ENCODE measurements around the gene TCEAL8. TPM values are rescaled to one million over a fixed set of nuclear protein-coding genes. Genes with fewer than 3 reads are reported as not detected.

TCEAL8 gene
- polyA plus RNA-seq, 3 donors = 7.0 to 33.7 (median 30.2) TPM

GRCh38 chrX:103210056-103210455, 44.9 kb downstream of the TCEAL8 start:
- intact Hi-C loops (cut with micrococcal nuclease) = no loop called here
- Mint-ChIP-seq H3K27me3 (ENCODE audit: low read depth in 3 of 3) (peaks cover 0 to 2% (median 0%) of the 10 kb centered on the region in 3 donors), H3K36me3 (no peaks in the 10 kb centered on the region), H3K4me1 (peaks cover 5% of the 10 kb centered on the region), H3K9me3 (peaks cover 0 to 3% (median 0%) of the 10 kb centered on the region in 7 donors), H3K4me3 (no peak overlapping the region), H3K27ac (no peak overlapping the region)
- H3K27ac ChIP-seq (ENCODE audit: low read depth in 1 of 2, low read length in 2 of 2) = no peak overlapping the region
- no peaks in the 10 kb centered on the region for H3K9me3 ChIP-seq (replicated peaks in 1 of 2; ENCODE audit: control insufficient read depth in 1 of 2, insufficient read depth in 1 of 2, low read length in 2 of 2)
- H3K4me1 ChIP-seq (ENCODE audit: control insufficient read depth in 1 of 2, insufficient read depth in 2 of 2, low read length in 2 of 2) = peaks cover 0 to 5% of the 10 kb centered on the region in 2 donors
- DNase-seq = no peak
- no peak overlapping the region for H2AFZ ChIP-seq (ENCODE audit: insufficient read depth, low read depth, low read length, poor library complexity, severe bottlenecking)
- no peak overlapping the region for H3K9ac ChIP-seq (ENCODE audit: insufficient read depth, low read length, poor library complexity, severe bottlenecking)
- TF ChIP-seq, protein P1, sequence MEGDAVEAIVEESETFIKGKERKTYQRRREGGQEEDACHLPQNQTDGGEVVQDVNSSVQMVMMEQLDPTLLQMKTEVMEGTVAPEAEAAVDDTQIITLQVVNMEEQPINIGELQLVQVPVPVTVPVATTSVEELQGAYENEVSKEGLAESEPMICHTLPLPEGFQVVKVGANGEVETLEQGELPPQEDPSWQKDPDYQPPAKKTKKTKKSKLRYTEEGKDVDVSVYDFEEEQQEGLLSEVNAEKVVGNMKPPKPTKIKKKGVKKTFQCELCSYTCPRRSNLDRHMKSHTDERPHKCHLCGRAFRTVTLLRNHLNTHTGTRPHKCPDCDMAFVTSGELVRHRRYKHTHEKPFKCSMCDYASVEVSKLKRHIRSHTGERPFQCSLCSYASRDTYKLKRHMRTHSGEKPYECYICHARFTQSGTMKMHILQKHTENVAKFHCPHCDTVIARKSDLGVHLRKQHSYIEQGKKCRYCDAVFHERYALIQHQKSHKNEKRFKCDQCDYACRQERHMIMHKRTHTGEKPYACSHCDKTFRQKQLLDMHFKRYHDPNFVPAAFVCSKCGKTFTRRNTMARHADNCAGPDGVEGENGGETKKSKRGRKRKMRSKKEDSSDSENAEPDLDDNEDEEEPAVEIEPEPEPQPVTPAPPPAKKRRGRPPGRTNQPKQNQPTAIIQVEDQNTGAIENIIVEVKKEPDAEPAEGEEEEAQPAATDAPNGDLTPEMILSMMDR (IDR thresholded peaks at IDR 0.05) = no peak
- H3K27me3 ChIP-seq (ENCODE audit: control insufficient read depth in 2 of 2, insufficient read depth in 2 of 2, low read length in 2 of 2) = no peaks in the 10 kb centered on the region
- no peak overlapping the region for H3K4me2 ChIP-seq (replicated peaks; ENCODE audit: extremely low read depth, low read length, poor library complexity, severe bottlenecking)
- H4K20me1 ChIP-seq (ENCODE audit: insufficient read depth, low read length) = no peaks in the 10 kb centered on the region
- H3K79me2 ChIP-seq (ENCODE audit: insufficient read depth, low read length) = no peaks in the 10 kb centered on the region
- H3K36me3 ChIP-seq (replicated peaks in 1 of 2; ENCODE audit: control insufficient read depth in 1 of 2, insufficient read depth in 2 of 2, low read length in 2 of 2) = no peaks in the 10 kb centered on the region
- no CpG with 5 or more reads among the region's 5 CpGs for WGBS (ENCODE audit: insufficient coverage)
- H3K4me3 ChIP-seq (replicated peaks in 1 of 3; ENCODE audit: low read depth in 2 of 3, low read length in 3 of 3) = no peak overlapping the region

Other genes starting within 250 kb of the TCEAL8 start
- under 1 TPM in 1 of 3 donors, not detected in 2; 0.62 TPM for gene BEX1, start 191.0 kb downstream of the TCEAL8 start, polyA plus RNA-seq
- gene NXF3, start 162.0 kb downstream of the TCEAL8 start, polyA plus RNA-seq = not detected
- 10 to 100 TPM; 17.6 to 33.5 (median 28.6) TPM for gene BEX4, start 40.0 kb downstream of the TCEAL8 start, polyA plus RNA-seq
- not detected for gene TCEAL5, start 21.6 kb upstream of the TCEAL8 start, polyA plus RNA-seq
- gene BEX2, start 55.8 kb upstream of the TCEAL8 start, polyA plus RNA-seq = under 1 TPM; 0.22 to 0.75 (median 0.66) TPM
- gene TCEAL7, start 75.1 kb upstream of the TCEAL8 start, polyA plus RNA-seq = not detected
- 1 to 10 TPM in 1 of 3 donors, under 1 TPM in 2; 0.49 to 2.2 (median 0.49) TPM for gene TCEAL9, start 101.4 kb upstream of the TCEAL8 start, polyA plus RNA-seq
- 1 to 10 TPM in 2 of 3 donors, under 1 TPM in 1; 0.49 to 2.7 (median 2.0) TPM for gene BEX3, start 121.4 kb upstream of the TCEAL8 start, polyA plus RNA-seq